Fibroblast of mammary gland (primary cell): ENCODE measurements around the gene EDA.

Experiments
- DNase-seq: peaks from one replicate; pipeline ENCODE4 v3.0.0-alpha.2; 2010; ENCODE audit warnings: low read depth
- H3K4me3 ChIP-seq: 2 replicates; pipeline ENCODE4 v1.5.1; 2011; ENCODE audit warnings: low read depth, mild to moderate bottlenecking, low read length, moderate library complexity; ENCODE audit not compliant: control insufficient read depth
- TF ChIP-seq, protein P1 (sequence below): conservative IDR thresholded peaks from 2 replicates; pipeline ENCODE4 v1.5.1; 2011; ENCODE audit warnings: low read depth, low read length, inconsistent platforms; ENCODE audit not compliant: control insufficient read depth, insufficient read depth

EDA gene

DNA sequence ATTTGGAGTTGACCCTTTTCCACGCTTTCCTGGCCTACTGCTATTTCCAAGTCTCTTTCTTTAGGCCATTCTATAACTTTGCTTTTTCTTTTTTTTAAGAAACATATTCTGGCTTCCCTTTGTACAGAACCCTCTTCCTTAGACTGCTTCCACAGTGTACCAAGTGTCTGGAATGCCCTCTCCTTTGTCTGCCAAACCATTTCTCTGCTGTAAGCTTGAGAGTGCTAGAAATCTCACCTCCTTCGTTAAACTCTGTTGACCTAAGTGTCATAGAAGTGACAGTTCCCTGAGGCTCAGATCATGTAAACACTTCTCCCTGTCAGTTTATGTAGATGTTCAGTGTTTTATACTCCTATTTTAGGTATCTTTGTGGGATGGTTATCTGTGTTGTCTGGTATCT lies 108.4 kb downstream of the EDA start:
- DNase-seq, result no peak
- H3K4me3 ChIP-seq, result no peak overlapping the region
- TF ChIP-seq, protein P1, sequence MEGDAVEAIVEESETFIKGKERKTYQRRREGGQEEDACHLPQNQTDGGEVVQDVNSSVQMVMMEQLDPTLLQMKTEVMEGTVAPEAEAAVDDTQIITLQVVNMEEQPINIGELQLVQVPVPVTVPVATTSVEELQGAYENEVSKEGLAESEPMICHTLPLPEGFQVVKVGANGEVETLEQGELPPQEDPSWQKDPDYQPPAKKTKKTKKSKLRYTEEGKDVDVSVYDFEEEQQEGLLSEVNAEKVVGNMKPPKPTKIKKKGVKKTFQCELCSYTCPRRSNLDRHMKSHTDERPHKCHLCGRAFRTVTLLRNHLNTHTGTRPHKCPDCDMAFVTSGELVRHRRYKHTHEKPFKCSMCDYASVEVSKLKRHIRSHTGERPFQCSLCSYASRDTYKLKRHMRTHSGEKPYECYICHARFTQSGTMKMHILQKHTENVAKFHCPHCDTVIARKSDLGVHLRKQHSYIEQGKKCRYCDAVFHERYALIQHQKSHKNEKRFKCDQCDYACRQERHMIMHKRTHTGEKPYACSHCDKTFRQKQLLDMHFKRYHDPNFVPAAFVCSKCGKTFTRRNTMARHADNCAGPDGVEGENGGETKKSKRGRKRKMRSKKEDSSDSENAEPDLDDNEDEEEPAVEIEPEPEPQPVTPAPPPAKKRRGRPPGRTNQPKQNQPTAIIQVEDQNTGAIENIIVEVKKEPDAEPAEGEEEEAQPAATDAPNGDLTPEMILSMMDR, result no peak

DNA sequence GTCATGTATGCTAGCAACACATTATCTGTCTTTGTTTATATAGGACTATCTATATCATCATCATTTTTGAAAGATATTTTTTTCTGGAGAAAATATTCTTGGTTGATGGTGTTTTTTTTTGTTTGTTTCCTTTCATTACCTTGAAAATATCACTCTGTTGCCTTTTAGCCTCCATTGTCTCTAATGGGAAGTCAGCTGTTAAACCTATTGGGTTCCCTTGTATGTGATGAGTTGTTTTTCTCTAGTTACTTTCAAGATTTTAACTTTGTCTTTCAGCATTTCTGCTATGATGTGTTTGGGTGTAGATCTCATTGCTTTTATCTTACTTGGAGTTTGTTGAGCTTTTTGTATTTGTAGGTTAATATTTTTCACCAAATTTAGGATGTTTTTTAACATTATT lies 124.4 kb downstream of the EDA start:
- TF ChIP-seq, protein P1, result no peak

DNA sequence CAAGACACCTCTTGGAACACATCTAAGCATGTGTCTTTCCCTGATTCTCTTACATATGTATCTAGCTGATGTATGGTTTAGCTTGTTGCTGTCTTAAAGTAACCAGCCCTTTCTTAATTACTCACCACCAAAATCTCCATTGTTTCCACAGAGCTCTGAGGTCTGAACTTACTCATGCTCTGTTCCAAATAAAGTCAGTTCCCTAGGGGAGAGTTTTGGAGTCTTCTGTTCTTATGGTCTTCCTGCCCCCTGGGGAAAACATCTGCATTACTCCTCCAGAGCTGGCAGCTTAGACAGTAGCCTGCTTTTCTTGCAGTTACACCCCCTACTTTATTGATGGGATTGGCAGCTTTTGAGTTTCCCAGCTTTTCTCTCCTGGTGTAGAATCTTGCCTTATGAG lies 125.8 kb downstream of the EDA start:
- DNase-seq, result peak; percentile 17
- TF ChIP-seq, protein P1, result no peak
- H3K4me3 ChIP-seq, result no peak overlapping the region

More for the DNA sequence above, 124.4 kb downstream of the EDA start:
- no peak overlapping the region for H3K4me3 ChIP-seq
- DNase-seq, result no peak

DNA sequence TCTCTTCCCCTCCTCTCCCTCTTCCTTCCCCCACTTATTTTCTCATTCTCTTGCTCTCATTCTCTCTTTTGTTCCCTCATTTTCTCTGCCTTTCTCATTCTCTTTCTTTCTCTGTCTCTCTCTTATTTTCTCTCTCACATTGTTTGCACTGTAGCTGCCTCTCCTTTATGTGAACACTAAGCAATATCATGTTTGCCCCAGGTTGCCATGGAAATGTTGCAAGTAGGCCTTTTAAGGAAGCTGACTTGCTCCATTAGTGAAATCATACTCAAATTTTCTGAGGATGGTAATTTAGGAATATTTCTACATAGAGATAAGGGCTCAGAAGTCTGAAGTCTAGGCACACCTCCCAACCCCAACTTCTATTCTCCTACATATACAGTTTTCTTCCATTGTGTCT lies 130.1 kb downstream of the EDA start:
- DNase-seq, result no peak
- H3K4me3 ChIP-seq, result no peak overlapping the region
- TF ChIP-seq, protein P1, result no peak

DNA sequence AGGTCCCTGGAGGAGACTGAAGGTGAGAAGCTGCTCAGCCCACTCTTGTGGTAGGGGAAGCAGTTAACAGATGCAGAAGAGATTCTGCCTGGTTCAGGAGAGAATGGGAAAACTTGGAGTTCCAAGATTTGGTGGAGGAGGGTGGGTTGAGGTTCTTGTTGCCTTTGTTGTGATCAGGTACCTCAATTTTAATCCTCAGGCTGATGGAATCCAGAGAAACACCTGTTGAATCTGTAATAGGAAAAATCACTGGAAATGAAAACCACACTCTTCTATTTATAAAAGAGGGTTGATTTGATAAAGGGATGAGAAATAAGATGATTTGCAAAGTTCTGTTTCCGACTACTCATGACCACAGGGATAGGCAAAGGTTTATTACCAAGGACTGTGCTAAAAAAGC lies 132.1 kb downstream of the EDA start:
- TF ChIP-seq, protein P1, result no peak
- no peak for DNase-seq

DNA sequence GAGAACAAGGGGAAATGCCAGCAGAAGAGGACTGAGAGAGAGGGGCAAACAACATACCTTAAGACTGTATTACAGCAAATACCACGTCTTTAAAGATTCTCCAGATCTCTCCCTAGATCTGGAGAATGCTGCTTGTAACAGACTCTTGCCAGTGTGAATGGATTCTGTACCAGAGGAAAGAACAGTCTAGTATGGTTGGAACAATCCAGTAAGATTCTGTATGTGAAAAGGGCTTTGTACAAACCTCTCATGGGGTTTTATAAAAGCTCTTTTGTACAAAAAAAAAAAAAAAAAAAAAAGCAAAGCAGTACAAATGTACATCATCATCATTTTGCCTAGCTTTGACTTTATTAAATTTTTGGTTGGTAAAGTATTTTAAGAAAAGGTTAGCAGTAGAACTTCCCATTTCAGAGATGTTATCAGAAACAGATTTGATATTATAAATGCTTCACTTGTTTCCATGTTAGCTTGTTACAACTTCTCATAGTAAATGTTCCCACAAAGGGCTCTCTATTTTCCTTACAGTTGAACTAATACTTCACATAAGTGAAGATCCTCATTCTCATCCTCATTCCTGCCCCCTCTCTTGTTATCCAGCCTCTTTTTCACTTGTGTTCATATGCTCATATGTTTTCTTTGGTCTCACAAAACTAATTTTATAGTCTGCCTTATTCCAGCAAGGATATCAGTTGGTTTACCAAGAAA lies 144.2 kb downstream of the EDA start:
- TF ChIP-seq, protein P1, result no peak
- no peak overlapping the region for H3K4me3 ChIP-seq
- DNase-seq, result no peak

More for the DNA sequence above, 132.1 kb downstream of the EDA start:
- H3K4me3 ChIP-seq, result no peak overlapping the region
